ENCODE results near the gene ZFYVE28. TPM values are rescaled to one million over a fixed set of nuclear protein-coding genes. Genes with fewer than 3 reads are reported as not detected.

The ZFYVE28 gene
- polyA plus RNA-seq, 1 of the 3 experiments (the other 2 are of a cell fraction), result 3.2 TPM

DNA sequence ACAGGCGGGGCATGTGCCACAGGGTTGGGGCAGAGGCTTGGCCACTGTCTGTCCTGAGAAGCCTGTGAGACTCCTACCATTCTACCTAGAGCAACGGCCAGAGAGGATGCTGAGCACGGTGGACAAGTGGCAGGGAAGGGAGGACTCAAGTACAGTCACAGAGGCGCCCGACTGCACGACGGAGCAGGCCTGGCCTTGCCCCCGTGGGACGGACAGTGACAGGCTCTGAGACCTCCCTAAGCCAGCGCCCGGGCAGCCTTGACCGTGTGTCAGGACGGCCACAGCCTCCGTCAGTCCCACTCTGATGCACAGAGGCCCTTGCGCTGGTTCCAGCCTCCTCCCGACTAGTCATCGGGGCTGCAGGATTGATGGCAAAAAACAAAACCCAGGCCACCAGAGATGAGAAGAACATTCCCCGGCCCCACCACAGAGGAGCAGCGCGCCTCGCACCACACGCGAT, 119.9 kb downstream of the ZFYVE28 start:
- CTCF ChIA-PET, result no interaction called here
- no peaks in the 10 kb centered on the region for H3K79me2 ChIP-seq (ENCODE audit: insufficient read depth)
- POLR2A ChIA-PET, result no interaction called here
- no peak overlapping the region for H3K27ac ChIP-seq (ENCODE audit: low read depth in 2 of 2, low read length in 1 of 2)
- H3K9me2 ChIP-seq, result no peaks in the 10 kb centered on the region
- H3K36me3 ChIP-seq (replicated peaks in 1 of 2; ENCODE audit: control insufficient read depth in 1 of 2, insufficient read depth in 2 of 2, low read length in 1 of 2), result no peaks in the 10 kb centered on the region
- no peaks in the 10 kb centered on the region for H4K20me1 ChIP-seq (ENCODE audit: insufficient read depth)
- peaks cover 0 to 13% of the 10 kb centered on the region in 2 experiments; a peak in 1 of 4 replicates for H3K4me1 ChIP-seq (ENCODE audit: control insufficient read depth in 1 of 2, insufficient read depth in 2 of 2, low read depth in 1 of 2, low read length in 1 of 2)
- no peaks in the 10 kb centered on the region for H3K9me3 ChIP-seq
- TF ChIP-seq EZH2phosphoT487 (IDR thresholded peaks at IDR 0.05; ENCODE audit: borderline replicate concordance, low read depth), result no peak
- no peak for TF ChIP-seq JUND (IDR thresholded peaks at IDR 0.05)
- TF ChIP-seq FOXM1 (IDR thresholded peaks at IDR 0.05; ENCODE audit: low read depth), result no peak
- TF ChIP-seq MEF2A (IDR thresholded peaks at IDR 0.05; ENCODE audit: borderline replicate concordance, low read depth), result no peak
- TF ChIP-seq RCOR1 (IDR thresholded peaks at IDR 0.05; ENCODE audit: low read length), result no peak
- TF ChIP-seq, protein P1, sequence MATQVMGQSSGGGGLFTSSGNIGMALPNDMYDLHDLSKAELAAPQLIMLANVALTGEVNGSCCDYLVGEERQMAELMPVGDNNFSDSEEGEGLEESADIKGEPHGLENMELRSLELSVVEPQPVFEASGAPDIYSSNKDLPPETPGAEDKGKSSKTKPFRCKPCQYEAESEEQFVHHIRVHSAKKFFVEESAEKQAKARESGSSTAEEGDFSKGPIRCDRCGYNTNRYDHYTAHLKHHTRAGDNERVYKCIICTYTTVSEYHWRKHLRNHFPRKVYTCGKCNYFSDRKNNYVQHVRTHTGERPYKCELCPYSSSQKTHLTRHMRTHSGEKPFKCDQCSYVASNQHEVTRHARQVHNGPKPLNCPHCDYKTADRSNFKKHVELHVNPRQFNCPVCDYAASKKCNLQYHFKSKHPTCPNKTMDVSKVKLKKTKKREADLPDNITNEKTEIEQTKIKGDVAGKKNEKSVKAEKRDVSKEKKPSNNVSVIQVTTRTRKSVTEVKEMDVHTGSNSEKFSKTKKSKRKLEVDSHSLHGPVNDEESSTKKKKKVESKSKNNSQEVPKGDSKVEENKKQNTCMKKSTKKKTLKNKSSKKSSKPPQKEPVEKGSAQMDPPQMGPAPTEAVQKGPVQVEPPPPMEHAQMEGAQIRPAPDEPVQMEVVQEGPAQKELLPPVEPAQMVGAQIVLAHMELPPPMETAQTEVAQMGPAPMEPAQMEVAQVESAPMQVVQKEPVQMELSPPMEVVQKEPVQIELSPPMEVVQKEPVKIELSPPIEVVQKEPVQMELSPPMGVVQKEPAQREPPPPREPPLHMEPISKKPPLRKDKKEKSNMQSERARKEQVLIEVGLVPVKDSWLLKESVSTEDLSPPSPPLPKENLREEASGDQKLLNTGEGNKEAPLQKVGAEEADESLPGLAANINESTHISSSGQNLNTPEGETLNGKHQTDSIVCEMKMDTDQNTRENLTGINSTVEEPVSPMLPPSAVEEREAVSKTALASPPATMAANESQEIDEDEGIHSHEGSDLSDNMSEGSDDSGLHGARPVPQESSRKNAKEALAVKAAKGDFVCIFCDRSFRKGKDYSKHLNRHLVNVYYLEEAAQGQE (IDR thresholded peaks at IDR 0.05; ENCODE audit: low read depth, low read length), result no peak
- TF ChIP-seq EP300 (IDR thresholded peaks at IDR 0.05; ENCODE audit: borderline replicate concordance in 1 of 2, low read depth in 1 of 2, low read length in 1 of 2), result no peak
- no peak for TF ChIP-seq SMC3 (IDR thresholded peaks at IDR 0.05; ENCODE audit: low read depth, low read length)
- no peak for TF ChIP-seq ELF1 (IDR thresholded peaks at IDR 0.05)
- H3K4me2 ChIP-seq, result no peak overlapping the region
- peak; percentile 38 for DNase-seq
- H3F3A ChIP-seq (replicated peaks; ENCODE audit: insufficient read depth), result no peaks in the 10 kb centered on the region
- no peak overlapping the region for H3K4me3 ChIP-seq (ENCODE audit: low read depth in 2 of 2, low read length in 1 of 2)
- no peak overlapping the region for H2AFZ ChIP-seq (ENCODE audit: low read depth)
- H3K9ac ChIP-seq, result no peak overlapping the region
- WGBS (ENCODE audit: low lambda C conversion rate), result 90% methylated on average over 18 of the region's 23 CpGs
- no peaks in the 10 kb centered on the region for H3K27me3 ChIP-seq (ENCODE audit: insufficient read depth)

DNA sequence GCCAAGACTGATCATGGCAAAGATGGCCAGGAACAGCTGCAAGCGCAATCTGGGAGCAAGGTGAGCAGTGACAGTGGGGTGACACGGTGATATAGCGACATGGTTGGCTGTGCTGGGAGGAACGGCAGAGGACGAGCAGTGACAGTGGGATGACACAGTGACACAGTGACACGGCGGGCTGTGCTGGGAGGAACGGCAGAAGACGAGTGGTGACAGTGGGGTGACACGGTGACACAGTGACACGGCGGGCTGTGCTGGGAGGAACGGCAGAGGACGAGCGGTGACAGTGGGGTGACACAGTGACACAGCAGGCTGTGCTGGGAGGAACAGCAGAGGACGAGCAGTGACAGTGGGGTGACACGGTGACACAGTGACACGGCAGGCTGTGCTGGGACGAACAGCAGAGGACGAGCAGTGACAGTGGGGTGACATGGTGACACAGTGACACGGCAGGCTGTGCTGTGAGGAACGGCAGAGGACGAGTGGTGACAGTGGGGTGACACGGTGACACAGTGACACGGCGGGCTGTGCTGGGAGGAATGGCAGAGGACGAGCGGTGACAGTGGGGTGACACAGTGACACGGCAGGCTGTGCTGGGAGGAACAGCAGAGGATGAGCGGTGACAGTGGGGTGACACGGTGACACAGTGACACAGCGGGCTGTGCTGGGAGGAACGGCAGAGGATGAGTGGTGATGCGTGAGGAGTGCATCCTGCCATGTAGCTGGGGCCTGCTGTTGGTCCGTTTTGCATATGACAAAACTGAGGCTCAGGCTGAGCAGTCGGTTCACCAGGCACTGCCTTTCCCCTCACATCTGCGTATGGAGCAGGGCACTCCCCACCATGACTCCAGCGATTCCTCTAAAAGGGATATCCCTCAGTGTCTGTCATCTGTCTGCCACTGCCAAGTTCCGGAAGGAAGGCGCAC, 120.6 kb downstream of the ZFYVE28 start:
- no peaks in the 10 kb centered on the region for H3F3A ChIP-seq (replicated peaks; ENCODE audit: insufficient read depth)
- no peaks in the 10 kb centered on the region for H3K9me3 ChIP-seq
- no peak overlapping the region for H3K27ac ChIP-seq (ENCODE audit: low read depth in 2 of 2, low read length in 1 of 2)
- no peak overlapping the region for H3K9ac ChIP-seq
- ChIA-PET CTCF (no interaction called here), POLR2A (no interaction called here)
- H3K79me2 ChIP-seq (ENCODE audit: insufficient read depth), result no peaks in the 10 kb centered on the region
- no peak overlapping the region for H3K4me2 ChIP-seq
- H3K4me1 ChIP-seq (ENCODE audit: control insufficient read depth in 1 of 2, insufficient read depth in 2 of 2, low read depth in 1 of 2, low read length in 1 of 2), result peaks cover 0 to 13% of the 10 kb centered on the region in 2 experiments; a peak in 2 of 4 replicates
- H3K36me3 ChIP-seq (replicated peaks in 1 of 2; ENCODE audit: control insufficient read depth in 1 of 2, insufficient read depth in 2 of 2, low read length in 1 of 2), result no peaks in the 10 kb centered on the region
- DNase-seq, result no peak
- no peak overlapping the region for H3K4me3 ChIP-seq (ENCODE audit: low read depth in 2 of 2, low read length in 1 of 2)
- H4K20me1 ChIP-seq (ENCODE audit: insufficient read depth), result no peaks in the 10 kb centered on the region
- 86% methylated on average over 40 of the region's 40 CpGs for WGBS (ENCODE audit: low lambda C conversion rate)
- no peak for TF ChIP-seq TEAD4 (IDR thresholded peaks at IDR 0.05; ENCODE audit: borderline replicate concordance, insufficient read depth)
- TF ChIP-seq, protein P2, sequence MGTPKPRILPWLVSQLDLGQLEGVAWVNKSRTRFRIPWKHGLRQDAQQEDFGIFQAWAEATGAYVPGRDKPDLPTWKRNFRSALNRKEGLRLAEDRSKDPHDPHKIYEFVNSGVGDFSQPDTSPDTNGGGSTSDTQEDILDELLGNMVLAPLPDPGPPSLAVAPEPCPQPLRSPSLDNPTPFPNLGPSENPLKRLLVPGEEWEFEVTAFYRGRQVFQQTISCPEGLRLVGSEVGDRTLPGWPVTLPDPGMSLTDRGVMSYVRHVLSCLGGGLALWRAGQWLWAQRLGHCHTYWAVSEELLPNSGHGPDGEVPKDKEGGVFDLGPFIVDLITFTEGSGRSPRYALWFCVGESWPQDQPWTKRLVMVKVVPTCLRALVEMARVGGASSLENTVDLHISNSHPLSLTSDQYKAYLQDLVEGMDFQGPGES (IDR thresholded peaks at IDR 0.05; ENCODE audit: low read depth, low read length), result no peak
- no peak for TF ChIP-seq JUND (IDR thresholded peaks at IDR 0.05)
- TF ChIP-seq, protein P3, sequence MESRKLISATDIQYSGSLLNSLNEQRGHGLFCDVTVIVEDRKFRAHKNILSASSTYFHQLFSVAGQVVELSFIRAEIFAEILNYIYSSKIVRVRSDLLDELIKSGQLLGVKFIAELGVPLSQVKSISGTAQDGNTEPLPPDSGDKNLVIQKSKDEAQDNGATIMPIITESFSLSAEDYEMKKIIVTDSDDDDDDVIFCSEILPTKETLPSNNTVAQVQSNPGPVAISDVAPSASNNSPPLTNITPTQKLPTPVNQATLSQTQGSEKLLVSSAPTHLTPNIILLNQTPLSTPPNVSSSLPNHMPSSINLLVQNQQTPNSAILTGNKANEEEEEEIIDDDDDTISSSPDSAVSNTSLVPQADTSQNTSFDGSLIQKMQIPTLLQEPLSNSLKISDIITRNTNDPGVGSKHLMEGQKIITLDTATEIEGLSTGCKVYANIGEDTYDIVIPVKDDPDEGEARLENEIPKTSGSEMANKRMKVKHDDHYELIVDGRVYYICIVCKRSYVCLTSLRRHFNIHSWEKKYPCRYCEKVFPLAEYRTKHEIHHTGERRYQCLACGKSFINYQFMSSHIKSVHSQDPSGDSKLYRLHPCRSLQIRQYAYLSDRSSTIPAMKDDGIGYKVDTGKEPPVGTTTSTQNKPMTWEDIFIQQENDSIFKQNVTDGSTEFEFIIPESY (IDR thresholded peaks at IDR 0.05; ENCODE audit: borderline replicate concordance, low read depth), result no peak
- TF ChIP-seq TAF1 (IDR thresholded peaks at IDR 0.05; ENCODE audit: borderline replicate concordance, low read depth, low read length), result no peak
- no peak for TF ChIP-seq EP300 (IDR thresholded peaks at IDR 0.05; ENCODE audit: borderline replicate concordance in 1 of 2, low read depth in 1 of 2, low read length in 1 of 2)
- no peak overlapping the region for H2AFZ ChIP-seq (ENCODE audit: low read depth)
- H3K27me3 ChIP-seq (ENCODE audit: insufficient read depth), result no peaks in the 10 kb centered on the region
- H3K9me2 ChIP-seq, result no peaks in the 10 kb centered on the region

Data from SK-N-SH (cell line).